SH-SY5Y (cell line): ENCODE measurements around the gene ITPR3.

Experiments used
- GATA2 ChIP-seq: IDR thresholded peaks from 2 replicates; pipeline ENCODE4 v1.6.1; 2011; ENCODE audit warnings: mild to moderate bottlenecking, low read depth, low read length
- GATA3 ChIP-seq: IDR thresholded peaks from 2 replicates; pipeline ENCODE4 v1.6.1; 2011; ENCODE audit warnings: low read depth, mild to moderate bottlenecking, low read length, moderate library complexity

DNA sequence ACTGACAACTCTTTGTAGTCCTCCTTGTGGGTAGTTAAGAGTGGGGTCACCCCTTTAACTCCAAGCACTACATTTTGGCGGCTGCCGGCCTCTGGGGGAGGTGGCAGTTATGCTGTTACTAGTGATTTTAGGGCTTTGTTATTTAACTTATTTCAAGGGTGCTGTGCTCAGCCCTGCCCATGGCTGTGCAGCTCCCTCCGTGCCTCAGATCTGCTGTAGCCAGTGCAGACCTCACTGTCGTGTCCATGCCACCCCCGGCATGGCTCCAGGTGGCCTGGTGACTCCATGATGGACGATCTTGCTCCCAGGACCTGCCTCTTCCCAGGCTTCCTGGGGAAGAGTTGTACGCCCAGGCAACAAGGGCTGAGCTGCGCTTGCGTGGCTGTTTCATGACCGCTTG, 75.0 kb downstream of the ITPR3 start:
- TF ChIP-seq GATA2: no peak
- no peak for TF ChIP-seq GATA3
